ENCODE measurements around the gene ROR2. TPM values are rescaled to one million over a fixed set of nuclear protein-coding genes. Genes with fewer than 3 reads are reported as not detected.

Gene ROR2
- total and polyA plus RNA-seq, 2 donors (not counting 3 experiments of a cell fraction or from before 2014, with no cell fraction given): not detected

DNA sequence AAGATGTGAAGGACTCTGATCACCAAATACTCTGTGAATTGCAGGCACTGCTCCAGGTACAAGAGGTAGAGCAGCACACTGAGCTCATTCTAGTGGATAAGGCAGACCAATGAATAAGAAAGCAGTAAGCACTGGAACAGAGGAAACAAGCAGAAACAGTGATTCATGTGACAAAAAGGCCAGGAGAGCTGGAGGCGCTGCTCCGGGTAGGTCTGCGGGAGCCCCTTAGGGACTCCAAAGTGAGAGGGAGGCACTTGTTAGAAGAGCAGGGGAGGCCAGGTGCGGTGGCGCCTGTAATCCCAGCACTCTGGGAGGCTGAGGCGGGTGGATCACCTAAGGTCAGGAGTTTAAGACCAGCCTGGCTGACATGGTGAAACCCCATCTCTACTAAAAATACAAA is 294.8 kb downstream of the ROR2 start:
- H3K36me3 ChIP-seq (ENCODE audit: control insufficient read depth in 2 of 2, extremely low read depth in 1 of 2, insufficient read depth in 2 of 2, low read length in 2 of 2): no peaks in the 10 kb centered on the region
- no peak for DNase-seq (ENCODE audit: low read depth, low spot score)
- ChIA-PET POLR2A (no interaction called here), CTCF (no interaction called here)
- FAIRE-seq: no peak
- no peak overlapping the region for H3K27ac ChIP-seq (ENCODE audit: insufficient read depth, low read depth, low read length)
- H3K79me2 ChIP-seq (ENCODE audit: control insufficient read depth, insufficient read depth, low read length): no peaks in the 10 kb centered on the region
- no peak overlapping the region for H3K4me2 ChIP-seq (ENCODE audit: insufficient read depth, low read length)
- no peaks in the 10 kb centered on the region for H3K4me1 ChIP-seq (ENCODE audit: control insufficient read depth, extremely low read depth, insufficient read depth, low read length)
- dilution Hi-C loops (cut with MboI; ENCODE audit: extremely low pct_ligation_motif_present, low sequenced_read_pairs) (no loop called here), intact Hi-C loops (cut with micrococcal nuclease) (no loop called here)
- BruUV-seq (replicated peaks): no TSS peak
- H3K4me3 ChIP-seq (replicated peaks in 1 of 3; ENCODE audit: insufficient read depth in 1 of 3, low read depth in 1 of 3, low read length in 3 of 3): no peak overlapping the region
- H2AFZ ChIP-seq (ENCODE audit: low read depth, low read length): no peak overlapping the region
- H3K9me1 ChIP-seq (replicated peaks; ENCODE audit: control insufficient read depth, extremely low read depth, insufficient read depth, low read length): no peaks in the 10 kb centered on the region
- no peaks in the 10 kb centered on the region for H3K9me3 ChIP-seq (replicated peaks; ENCODE audit: control insufficient read depth, insufficient read depth, low read length)
- no peaks in the 10 kb centered on the region for H3K27me3 ChIP-seq (ENCODE audit: control insufficient read depth in 2 of 2, insufficient read depth in 2 of 2, low read length in 2 of 2)
- no peak overlapping the region for H3K9ac ChIP-seq (replicated peaks; ENCODE audit: extremely low read depth, insufficient read depth, low read length)
- H4K20me1 ChIP-seq (replicated peaks; ENCODE audit: control insufficient read depth, extremely low read depth, insufficient read depth, low read length): no peaks in the 10 kb centered on the region
- TF ChIP-seq, protein P1, sequence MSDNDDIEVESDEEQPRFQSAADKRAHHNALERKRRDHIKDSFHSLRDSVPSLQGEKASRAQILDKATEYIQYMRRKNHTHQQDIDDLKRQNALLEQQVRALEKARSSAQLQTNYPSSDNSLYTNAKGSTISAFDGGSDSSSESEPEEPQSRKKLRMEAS (IDR thresholded peaks at IDR 0.05; ENCODE audit: insufficient read depth, insufficient read length): no peak
- no peak for TF ChIP-seq JUN (IDR thresholded peaks at IDR 0.05; ENCODE audit: borderline replicate concordance, insufficient read depth, insufficient read length, low read depth)
- TF ChIP-seq GATA2 (IDR thresholded peaks at IDR 0.05; ENCODE audit: insufficient read depth, insufficient read length, low read depth, low read length): no peak
- TF ChIP-seq FOS (IDR thresholded peaks at IDR 0.05; ENCODE audit: borderline replicate concordance, insufficient read depth, low read length): no peak
- no peak for TF ChIP-seq EZH2 (IDR thresholded peaks at IDR 0.05; ENCODE audit: borderline replicate concordance, low read depth, low read length, severe bottlenecking)
- TF ChIP-seq POLR2AphosphoS5 (IDR thresholded peaks at IDR 0.05; ENCODE audit: insufficient read depth, low read depth, low read length): no peak
- no peak for TF ChIP-seq MYC (IDR thresholded peaks at IDR 0.05; ENCODE audit: low read depth, low read length)
- TF ChIP-seq, protein P2, sequence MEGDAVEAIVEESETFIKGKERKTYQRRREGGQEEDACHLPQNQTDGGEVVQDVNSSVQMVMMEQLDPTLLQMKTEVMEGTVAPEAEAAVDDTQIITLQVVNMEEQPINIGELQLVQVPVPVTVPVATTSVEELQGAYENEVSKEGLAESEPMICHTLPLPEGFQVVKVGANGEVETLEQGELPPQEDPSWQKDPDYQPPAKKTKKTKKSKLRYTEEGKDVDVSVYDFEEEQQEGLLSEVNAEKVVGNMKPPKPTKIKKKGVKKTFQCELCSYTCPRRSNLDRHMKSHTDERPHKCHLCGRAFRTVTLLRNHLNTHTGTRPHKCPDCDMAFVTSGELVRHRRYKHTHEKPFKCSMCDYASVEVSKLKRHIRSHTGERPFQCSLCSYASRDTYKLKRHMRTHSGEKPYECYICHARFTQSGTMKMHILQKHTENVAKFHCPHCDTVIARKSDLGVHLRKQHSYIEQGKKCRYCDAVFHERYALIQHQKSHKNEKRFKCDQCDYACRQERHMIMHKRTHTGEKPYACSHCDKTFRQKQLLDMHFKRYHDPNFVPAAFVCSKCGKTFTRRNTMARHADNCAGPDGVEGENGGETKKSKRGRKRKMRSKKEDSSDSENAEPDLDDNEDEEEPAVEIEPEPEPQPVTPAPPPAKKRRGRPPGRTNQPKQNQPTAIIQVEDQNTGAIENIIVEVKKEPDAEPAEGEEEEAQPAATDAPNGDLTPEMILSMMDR (IDR thresholded peaks at IDR 0.05; ENCODE audit: extremely low read depth in 1 of 2, insufficient read depth in 1 of 2, low read depth in 1 of 2, low read length in 2 of 2): no peak
- TF ChIP-seq POLR2A (IDR thresholded peaks at IDR 0.05; ENCODE audit: low read depth, low read length): no peak

Data from endothelial cell of umbilical vein (primary cell).